GM12872 (cell line): Measurements from ENCODE around the gene SDR42E2.

Experiments used
- CTCF ChIP-seq: IDR thresholded peaks from 3 replicates; pipeline ENCODE4 v1.5.1; 2011; ENCODE audit warnings: low read depth, mild to moderate bottlenecking, low read length, moderate library complexity; ENCODE audit not compliant: insufficient read depth

Gene SDR42E2

GRCh38 chr16:22124583-22125284, 37.6 kb upstream of the SDR42E2 start:
- no peak for TF ChIP-seq CTCF

GRCh38 chr16:22126037-22126558, 36.2 kb upstream of the SDR42E2 start:
- TF ChIP-seq CTCF = no peak

- no peak for TF ChIP-seq CTCF
These were observed 31.8 kb upstream of the SDR42E2 start for GRCh38 chr16:22130528-22130927.

GRCh38 chr16:22132801-22133200, 29.5 kb upstream of the SDR42E2 start:
- TF ChIP-seq CTCF = no peak

- no peak for TF ChIP-seq CTCF
These were observed 23.8 kb upstream of the SDR42E2 start for GRCh38 chr16:22138482-22138881.

- no peak for TF ChIP-seq CTCF
These were observed 23.3 kb upstream of the SDR42E2 start for GRCh38 chr16:22139008-22139407.

- no peak for TF ChIP-seq CTCF
These were observed 22.6 kb upstream of the SDR42E2 start for GRCh38 chr16:22139732-22140131.
